Nephron (organoid): ENCODE data around the gene PAPLN.

Experiments used
- H3K27ac Mint-ChIP-seq, 3 experiments: 2 replicates each; pipeline ENCODE4 v1.8.0; 2020; ENCODE audit warnings: mixed read lengths in 3 of 3, mild to moderate bottlenecking in 2 of 3, moderate library complexity in 1 of 3
- H3K27me3 Mint-ChIP-seq: 2 replicates; pipeline ENCODE4 v1.8.0; 2021; ENCODE audit warnings: low read depth, mild to moderate bottlenecking, moderate library complexity, mixed read lengths
- H3K36me3 Mint-ChIP-seq: 2 replicates; pipeline ENCODE4 v1.8.0; 2020; ENCODE audit warnings: low read depth, mixed read lengths
- H3K4me1 Mint-ChIP-seq: 2 replicates; pipeline ENCODE4 v1.8.0; 2020; ENCODE audit warnings: mixed read lengths
- H3K4me3 Mint-ChIP-seq, 3 experiments: 2 replicates each; pipeline ENCODE4 v1.8.0; 2020; ENCODE audit warnings: mild to moderate bottlenecking in 3 of 3, mixed read lengths in 3 of 3, moderate library complexity in 2 of 3
- H3K9me3 Mint-ChIP-seq: 2 replicates; pipeline ENCODE4 v1.8.0; 2020; ENCODE audit warnings: mixed read lengths
- TF ChIP-seq, protein P1 (sequence below), 3 experiments: fragments of 200-600 bp; sonication (generic); IDR thresholded peaks; one replicate each; pipeline ENCODE4 v1.5.0; 2021; ENCODE audit warnings: antibody characterized with exemption in 3 of 3; ENCODE audit not compliant: unreplicated experiment in 3 of 3

Gene PAPLN

GRCh38 chr14:73240816-73241480 lies 3.6 kb downstream of the PAPLN start:
- peaks cover 3% of the 10 kb centered on the region for H3K36me3 Mint-ChIP-seq
- TF ChIP-seq, protein P1, sequence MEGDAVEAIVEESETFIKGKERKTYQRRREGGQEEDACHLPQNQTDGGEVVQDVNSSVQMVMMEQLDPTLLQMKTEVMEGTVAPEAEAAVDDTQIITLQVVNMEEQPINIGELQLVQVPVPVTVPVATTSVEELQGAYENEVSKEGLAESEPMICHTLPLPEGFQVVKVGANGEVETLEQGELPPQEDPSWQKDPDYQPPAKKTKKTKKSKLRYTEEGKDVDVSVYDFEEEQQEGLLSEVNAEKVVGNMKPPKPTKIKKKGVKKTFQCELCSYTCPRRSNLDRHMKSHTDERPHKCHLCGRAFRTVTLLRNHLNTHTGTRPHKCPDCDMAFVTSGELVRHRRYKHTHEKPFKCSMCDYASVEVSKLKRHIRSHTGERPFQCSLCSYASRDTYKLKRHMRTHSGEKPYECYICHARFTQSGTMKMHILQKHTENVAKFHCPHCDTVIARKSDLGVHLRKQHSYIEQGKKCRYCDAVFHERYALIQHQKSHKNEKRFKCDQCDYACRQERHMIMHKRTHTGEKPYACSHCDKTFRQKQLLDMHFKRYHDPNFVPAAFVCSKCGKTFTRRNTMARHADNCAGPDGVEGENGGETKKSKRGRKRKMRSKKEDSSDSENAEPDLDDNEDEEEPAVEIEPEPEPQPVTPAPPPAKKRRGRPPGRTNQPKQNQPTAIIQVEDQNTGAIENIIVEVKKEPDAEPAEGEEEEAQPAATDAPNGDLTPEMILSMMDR (IDR thresholded peaks at IDR 0.05; ENCODE audit: unreplicated experiment in 3 of 3): no peak
- peaks cover 42% of the 10 kb centered on the region for H3K4me1 Mint-ChIP-seq
- H3K4me3 Mint-ChIP-seq: no peak overlapping the region
- peaks cover 47% of the 10 kb centered on the region for H3K27me3 Mint-ChIP-seq
- H3K9me3 Mint-ChIP-seq: no peaks in the 10 kb centered on the region
- peak overlapping the region in 1 of 3 experiments; percentile 70 for H3K27ac Mint-ChIP-seq

GRCh38 chr14:73241481-73242165 lies 4.3 kb downstream of the PAPLN start:
- H3K27ac Mint-ChIP-seq: peak overlapping the region; percentile 48 to 70 (median 53)
- peaks cover 40% of the 10 kb centered on the region for H3K27me3 Mint-ChIP-seq
- TF ChIP-seq, protein P1 (IDR thresholded peaks at IDR 0.05; ENCODE audit: unreplicated experiment in 3 of 3): no peak
- H3K4me1 Mint-ChIP-seq: peaks cover 38% of the 10 kb centered on the region
- H3K9me3 Mint-ChIP-seq: no peaks in the 10 kb centered on the region
- peaks cover 3% of the 10 kb centered on the region for H3K36me3 Mint-ChIP-seq
- peak overlapping the region; percentile 37 to 60 (median 47) for H3K4me3 Mint-ChIP-seq

DNA sequence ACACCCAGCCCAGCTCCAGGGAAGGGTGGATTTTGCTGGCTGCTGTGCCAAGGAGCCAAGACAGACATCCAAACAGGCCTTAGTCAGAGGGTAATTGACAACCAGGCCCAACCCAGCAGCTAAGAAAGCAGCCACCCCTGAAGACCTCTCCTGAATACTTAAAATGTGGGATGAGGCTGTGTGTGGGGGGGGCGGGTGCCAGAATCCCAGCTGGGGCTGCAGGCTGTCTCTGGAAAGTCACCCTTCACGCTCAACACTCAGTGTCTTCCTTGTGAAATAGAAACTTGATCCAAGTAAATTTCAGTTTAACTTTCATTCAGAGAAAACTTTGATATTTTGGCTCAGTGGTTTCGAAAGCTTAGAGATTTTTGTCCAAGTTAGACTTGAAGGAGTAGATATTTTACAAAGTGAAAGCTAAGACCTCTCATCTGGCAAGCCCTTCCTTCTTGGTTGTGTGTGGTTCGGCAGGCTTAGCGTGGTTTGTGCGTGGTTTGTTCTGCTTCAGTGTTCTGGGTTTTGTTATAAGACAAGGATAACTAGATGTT lies 5.1 kb downstream of the PAPLN start:
- H3K27me3 Mint-ChIP-seq: peaks cover 32% of the 10 kb centered on the region
- H3K4me1 Mint-ChIP-seq: peaks cover 32% of the 10 kb centered on the region
- no peaks in the 10 kb centered on the region for H3K9me3 Mint-ChIP-seq
- H3K4me3 Mint-ChIP-seq: peak overlapping the region in 1 of 3 experiments; percentile 18
- peaks cover 3% of the 10 kb centered on the region for H3K36me3 Mint-ChIP-seq
- H3K27ac Mint-ChIP-seq: peak overlapping the region in 2 of 3 experiments; percentile 23 to 48
- TF ChIP-seq, protein P1 (IDR thresholded peaks at IDR 0.05; ENCODE audit: unreplicated experiment in 3 of 3): no peak

GRCh38 chr14:73243341-73243740 lies 6.0 kb downstream of the PAPLN start:
- H3K27ac Mint-ChIP-seq: peak overlapping the region in 1 of 3 experiments; percentile 28
- H3K4me3 Mint-ChIP-seq: no peak overlapping the region
- TF ChIP-seq, protein P1 (IDR thresholded peaks at IDR 0.05; ENCODE audit: unreplicated experiment in 3 of 3): no peak
- peaks cover 3% of the 10 kb centered on the region for H3K36me3 Mint-ChIP-seq
- H3K27me3 Mint-ChIP-seq: peaks cover 29% of the 10 kb centered on the region
- H3K9me3 Mint-ChIP-seq: no peaks in the 10 kb centered on the region
- H3K4me1 Mint-ChIP-seq: peaks cover 30% of the 10 kb centered on the region

GRCh38 chr14:73243748-73244147 lies 6.4 kb downstream of the PAPLN start:
- Mint-ChIP-seq H3K27ac (peak overlapping the region in 1 of 3 experiments; percentile 28), H3K27me3 (peaks cover 28% of the 10 kb centered on the region)
- TF ChIP-seq, protein P1 (IDR thresholded peaks at IDR 0.05; ENCODE audit: unreplicated experiment in 3 of 3): no peak

More at GRCh38 chr14:73243748-73244147, 6.4 kb downstream of the PAPLN start:
- Mint-ChIP-seq H3K36me3 (peaks cover 3% of the 10 kb centered on the region), H3K4me1 (peaks cover 26% of the 10 kb centered on the region), H3K4me3 (no peak overlapping the region), H3K9me3 (no peaks in the 10 kb centered on the region)
